AG04450 (cell line): ENCODE data around the gene RNF208. TPM values are rescaled to one million over a fixed set of nuclear protein-coding genes. Genes with fewer than 3 reads are reported as not detected.

ENCODE experiments used
- CTCF ChIA-PET: fragments of 300-600, 350-600 bp; formaldehyde crosslinking; extraction: SDS; loops from one replicate; lab custom pipeline; 2022; ENCODE audit warnings: antibody characterized with exemption, inconsistent platforms; lab: Charles Lee
- POLR2A ChIA-PET: fragments of 350-600 bp; formaldehyde crosslinking; extraction: SDS; loops from one replicate; lab custom pipeline; 2021; ENCODE audit warnings: antibody characterized with exemption, inconsistent platforms; lab: Yijun Ruan, JAX
- DNase-seq: peaks from one replicate; pipeline ENCODE4 v3.0.0-alpha.2; 2011; ENCODE audit warnings: low read depth, low spot score
- H3K27ac ChIP-seq: one replicate; pipeline ENCODE4 v1.5.1; 2012; ENCODE audit warnings: low read depth, low read length, control low read depth
- H3K27me3 ChIP-seq: one replicate; pipeline ENCODE4 v1.6.0; 2012; ENCODE audit warnings: low read length; ENCODE audit not compliant: control insufficient read depth, insufficient read depth
- H3K4me3 ChIP-seq: 2 replicates; pipeline ENCODE4 v1.5.1; 2011; ENCODE audit warnings: mild to moderate bottlenecking, low read depth, low read length, control low read depth
- H3K9me3 ChIP-seq: 2 replicates; pipeline ENCODE4 v1.5.1; 2012; ENCODE audit warnings: low read length; ENCODE audit not compliant: control insufficient read depth, insufficient read depth
- polyA plus RNA-seq: library from polyadenylated mRNA; depleted of rRNA; stranded (reverse); fragments of >200 nt; gene quantifications from 2 replicates; pipeline ENCODE4 v1.2.3, GENCODE V29; 2011; rRNA removed
- TF ChIP-seq, protein P1 (sequence below): IDR thresholded peaks from 2 replicates; pipeline ENCODE4 v1.5.1; 2011; ENCODE audit warnings: low read depth, low read length, control low read depth, inconsistent platforms

The RNF208 gene
- polyA plus RNA-seq, 1 experiment = 0.17 TPM

DNA sequence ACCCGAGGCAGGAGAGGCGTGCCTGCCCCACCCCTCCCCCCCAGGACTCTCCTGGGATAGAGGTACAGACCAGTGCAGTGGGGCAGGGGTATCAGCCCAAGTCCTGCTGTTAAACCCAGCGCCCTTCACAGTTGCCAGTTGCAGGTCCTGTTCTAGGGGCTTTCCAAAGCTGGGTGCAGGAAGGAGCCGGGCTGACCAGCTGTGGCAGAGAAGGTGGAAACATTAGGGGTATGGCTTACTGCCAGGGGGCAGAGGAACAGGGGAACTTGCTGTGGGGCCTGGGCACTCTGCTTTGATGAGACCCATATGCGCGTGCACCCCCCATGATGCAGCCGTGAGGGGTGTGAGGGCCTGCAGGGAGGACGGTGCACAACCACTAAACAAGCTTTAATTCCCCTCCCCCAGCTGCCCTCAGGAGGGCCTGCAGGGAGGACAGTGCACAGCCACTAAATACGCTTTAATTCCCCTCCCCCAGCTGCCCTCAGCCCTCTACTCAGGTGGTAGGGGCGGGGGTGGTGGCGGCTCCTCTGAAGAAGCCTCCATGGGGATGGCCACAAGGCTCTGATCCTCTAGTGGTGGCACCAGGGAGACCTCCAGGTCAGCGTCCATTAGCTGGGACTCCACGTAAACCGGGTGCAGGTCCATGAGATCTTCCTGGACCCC, 51.4 kb downstream of the RNF208 start:
- CTCF ChIA-PET = no interaction called here
- POLR2A ChIA-PET = interaction anchor here (0.6 kb wide), 1 partner anchor 70 kb away, joined by 3 read pairs; the partner anchor contains the start of gene TUBB4B

More for the DNA sequence above, 51.4 kb downstream of the RNF208 start:
- no peaks in the 10 kb centered on the region; the same call in 1 of the 2 replicates for H3K9me3 ChIP-seq
- no peak for DNase-seq
- TF ChIP-seq, protein P1, sequence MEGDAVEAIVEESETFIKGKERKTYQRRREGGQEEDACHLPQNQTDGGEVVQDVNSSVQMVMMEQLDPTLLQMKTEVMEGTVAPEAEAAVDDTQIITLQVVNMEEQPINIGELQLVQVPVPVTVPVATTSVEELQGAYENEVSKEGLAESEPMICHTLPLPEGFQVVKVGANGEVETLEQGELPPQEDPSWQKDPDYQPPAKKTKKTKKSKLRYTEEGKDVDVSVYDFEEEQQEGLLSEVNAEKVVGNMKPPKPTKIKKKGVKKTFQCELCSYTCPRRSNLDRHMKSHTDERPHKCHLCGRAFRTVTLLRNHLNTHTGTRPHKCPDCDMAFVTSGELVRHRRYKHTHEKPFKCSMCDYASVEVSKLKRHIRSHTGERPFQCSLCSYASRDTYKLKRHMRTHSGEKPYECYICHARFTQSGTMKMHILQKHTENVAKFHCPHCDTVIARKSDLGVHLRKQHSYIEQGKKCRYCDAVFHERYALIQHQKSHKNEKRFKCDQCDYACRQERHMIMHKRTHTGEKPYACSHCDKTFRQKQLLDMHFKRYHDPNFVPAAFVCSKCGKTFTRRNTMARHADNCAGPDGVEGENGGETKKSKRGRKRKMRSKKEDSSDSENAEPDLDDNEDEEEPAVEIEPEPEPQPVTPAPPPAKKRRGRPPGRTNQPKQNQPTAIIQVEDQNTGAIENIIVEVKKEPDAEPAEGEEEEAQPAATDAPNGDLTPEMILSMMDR = no peak
- H3K27ac ChIP-seq = no peak overlapping the region
- no peak overlapping the region for H3K4me3 ChIP-seq
- peaks cover 52% of the 10 kb centered on the region for H3K27me3 ChIP-seq

Other genes with a start within 250 kb of the RNF208 start
- gene PTGDS, start 244.7 kb downstream of the RNF208 start, polyA plus RNA-seq = 7.8 and 9.6 TPM in 2 replicates
- gene LCNL1, start 239.2 kb downstream of the RNF208 start, polyA plus RNA-seq = 1.5 TPM in 2 replicates
- 6.0 and 6.7 TPM in 2 replicates for gene PAXX, start 229.8 kb downstream of the RNF208 start, polyA plus RNA-seq
- 0.42 and 0.63 TPM in 2 replicates for gene CLIC3, start 225.7 kb downstream of the RNF208 start, polyA plus RNA-seq
- 4.7 and 8.8 TPM in 2 replicates for gene ABCA2, start 194.0 kb downstream of the RNF208 start, polyA plus RNA-seq
- not detected in 2 replicates for gene FUT7, start 190.2 kb downstream of the RNF208 start, polyA plus RNA-seq
- 8.9 and 16.5 TPM in 2 replicates for gene NPDC1, start 176.1 kb downstream of the RNF208 start, polyA plus RNA-seq
- not detected in 2 replicates for gene ENTPD2, start 168.2 kb downstream of the RNF208 start, polyA plus RNA-seq
- 1.5 and 1.8 TPM in 2 replicates for gene SAPCD2, start 151.7 kb downstream of the RNF208 start, polyA plus RNA-seq
- 5.1 and 6.3 TPM in 2 replicates for gene UAP1L1, start 144.7 kb downstream of the RNF208 start, polyA plus RNA-seq
- gene MAN1B1, start 135.3 kb downstream of the RNF208 start, polyA plus RNA-seq = 40.8 and 50.2 TPM in 2 replicates
- gene DPP7, start 107.5 kb downstream of the RNF208 start, polyA plus RNA-seq = 30.6 and 52.6 TPM in 2 replicates
- gene GRIN1, start 83.1 kb downstream of the RNF208 start, polyA plus RNA-seq = 0.04 TPM in 1 of 2 replicates, not detected in the other
- not detected in 2 replicates for gene LRRC26, start 52.2 kb downstream of the RNF208 start, polyA plus RNA-seq
- not detected in 2 replicates for gene TMEM210, start 50.2 kb downstream of the RNF208 start, polyA plus RNA-seq
- gene ANAPC2, start 33.7 kb downstream of the RNF208 start, polyA plus RNA-seq = 12.1 and 14.6 TPM in 2 replicates
- 35.0 and 46.9 TPM in 2 replicates for gene SSNA1, start 33.6 kb downstream of the RNF208 start, polyA plus RNA-seq
- gene TPRN, start 21.5 kb downstream of the RNF208 start, polyA plus RNA-seq = 2.8 and 3.8 TPM in 2 replicates
- 44.2 and 50.2 TPM in 2 replicates for gene TMEM203, start 16.6 kb downstream of the RNF208 start, polyA plus RNA-seq
- gene NDOR1, start 16.5 kb downstream of the RNF208 start, polyA plus RNA-seq = 2.8 and 3.8 TPM in 2 replicates
- 0.27 and 0.56 TPM in 2 replicates for gene CYSRT1, start 2.9 kb upstream of the RNF208 start, polyA plus RNA-seq
- not detected in 2 replicates for gene RNF224, start 5.3 kb upstream of the RNF208 start, polyA plus RNA-seq
- not detected in 2 replicates for gene SLC34A3, start 8.7 kb upstream of the RNF208 start, polyA plus RNA-seq
- 223 and 262 TPM in 2 replicates for gene TUBB4B, start 19.0 kb upstream of the RNF208 start, polyA plus RNA-seq
- not detected in 2 replicates for gene STPG3, start 29.0 kb upstream of the RNF208 start, polyA plus RNA-seq
- gene NELFB, start 33.1 kb upstream of the RNF208 start, polyA plus RNA-seq = 27.1 and 38.7 TPM in 2 replicates
- gene TOR4A, start 55.5 kb upstream of the RNF208 start, polyA plus RNA-seq = 14.1 and 18.7 TPM in 2 replicates
- 0.17 and 0.22 TPM in 2 replicates for gene NRARP, start 80.0 kb upstream of the RNF208 start, polyA plus RNA-seq
- gene EXD3, start 200.9 kb upstream of the RNF208 start, polyA plus RNA-seq = 4.0 and 5.4 TPM in 2 replicates
- gene NOXA1, start 201.2 kb upstream of the RNF208 start, polyA plus RNA-seq = 0.06 and 0.09 TPM in 2 replicates
- not detected in 2 replicates for gene ENTPD8, start 219.1 kb upstream of the RNF208 start, polyA plus RNA-seq
- 20.7 and 27.6 TPM in 2 replicates for gene NSMF, start 237.1 kb upstream of the RNF208 start, polyA plus RNA-seq